GM19452 (cell line): ENCODE measurements around the gene ALOX5.
"Not testable (repeated sequence)": the region's sequence is repeated elsewhere in the genome, so short reads cannot be mapped to it uniquely, and the experiment has no call there.

Experiments
- ATAC-seq: cut with Tn5 transposase; IDR thresholded peaks from one replicate; pipeline ENCODE4 v1.9.1; 2021; ENCODE audit not compliant: unreplicated experiment

The ALOX5 gene

GRCh38 chr10:45374350-45375052 is 485 bp downstream of the ALOX5 start:
- ATAC-seq, result peak; percentile 25

GRCh38 chr10:45375101-45375500 is 1.1 kb downstream of the ALOX5 start:
- ATAC-seq, result no peak

GRCh38 chr10:45375716-45376231 is 1.8 kb downstream of the ALOX5 start:
- no peak for ATAC-seq

GRCh38 chr10:45376371-45376801 is 2.4 kb downstream of the ALOX5 start:
- no peak for ATAC-seq

DNA sequence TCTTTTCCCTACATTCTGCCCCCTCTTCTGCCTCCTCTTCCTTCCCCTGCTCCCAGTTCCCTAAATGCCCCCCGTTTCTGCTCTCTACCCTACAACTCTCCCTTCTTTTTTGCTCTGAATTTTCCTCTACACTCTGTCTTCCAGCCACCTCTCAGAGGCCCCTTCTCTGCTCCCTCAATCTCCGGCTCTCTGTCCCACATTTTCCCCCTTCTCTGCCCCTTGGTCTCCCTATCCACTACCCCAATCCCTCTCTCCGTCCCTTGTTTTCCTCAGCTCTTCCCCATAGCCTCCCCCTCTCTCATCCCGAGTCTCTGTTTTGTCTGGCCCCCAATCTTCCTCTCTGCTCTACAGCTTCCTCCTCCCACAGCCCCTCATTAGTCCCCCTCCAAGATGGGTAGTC is 3.3 kb downstream of the ALOX5 start:
- ATAC-seq, result no peak

- ATAC-seq, result no peak
Measured at GRCh38 chr10:45377858-45378257, 3.8 kb downstream of the ALOX5 start.

GRCh38 chr10:45378914-45379726 is 5.1 kb downstream of the ALOX5 start:
- no peak for ATAC-seq

GRCh38 chr10:45379891-45380540 is 6.0 kb downstream of the ALOX5 start:
- no peak for ATAC-seq

DNA sequence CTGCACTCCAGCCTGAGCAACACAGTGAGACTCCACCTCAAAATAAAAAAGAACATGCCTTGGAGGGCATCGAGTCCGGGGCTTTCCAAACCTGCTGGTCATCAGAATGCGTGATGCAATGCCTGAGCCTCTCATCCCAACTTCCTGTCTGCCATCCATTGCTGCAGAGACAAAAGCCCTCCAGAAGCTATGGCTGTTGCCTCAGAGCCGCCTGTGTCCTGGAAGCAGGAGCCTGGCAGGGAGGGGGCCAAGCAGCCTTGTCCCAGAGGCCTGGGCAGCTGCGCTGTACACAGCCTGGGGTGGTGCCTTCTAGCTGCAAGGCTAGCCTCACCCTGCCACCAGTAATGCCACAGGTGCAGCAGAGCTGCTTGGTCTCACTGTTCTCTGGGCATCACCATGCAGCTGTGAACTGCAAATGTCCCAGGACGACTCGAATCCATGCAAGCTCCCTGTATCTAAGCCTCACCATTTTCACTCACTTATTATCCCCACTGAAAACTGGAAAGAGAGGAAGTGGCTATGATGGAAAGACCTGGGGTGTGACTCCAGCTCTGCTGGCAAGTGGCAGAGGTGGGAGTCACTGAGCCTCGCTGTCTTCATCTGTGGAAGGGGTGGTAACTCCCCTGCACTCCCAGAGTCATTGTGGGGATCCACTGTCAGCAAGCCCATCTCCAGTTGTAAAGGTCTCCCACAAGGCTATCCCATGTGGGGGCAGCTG is 7.0 kb downstream of the ALOX5 start:
- ATAC-seq, result no peak

DNA sequence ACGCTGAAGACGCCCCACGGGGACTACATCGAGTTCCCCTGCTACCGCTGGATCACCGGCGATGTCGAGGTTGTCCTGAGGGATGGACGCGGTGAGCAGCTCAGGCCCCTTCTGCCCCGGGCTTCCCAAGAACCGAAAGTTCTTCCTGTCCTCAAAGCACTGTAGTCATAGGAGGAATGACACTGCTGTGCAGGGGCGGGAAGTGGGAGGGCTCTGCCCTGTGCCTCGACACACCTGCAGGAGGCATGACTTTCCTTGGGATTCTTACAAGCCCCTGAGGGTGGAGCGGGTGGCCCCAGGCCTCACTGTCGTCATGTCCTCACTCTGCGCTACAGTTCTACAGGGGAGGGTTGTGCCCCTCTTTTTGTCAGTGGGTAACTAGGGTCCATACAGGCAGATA is 8.6 kb downstream of the ALOX5 start:
- ATAC-seq, result no peak

DNA sequence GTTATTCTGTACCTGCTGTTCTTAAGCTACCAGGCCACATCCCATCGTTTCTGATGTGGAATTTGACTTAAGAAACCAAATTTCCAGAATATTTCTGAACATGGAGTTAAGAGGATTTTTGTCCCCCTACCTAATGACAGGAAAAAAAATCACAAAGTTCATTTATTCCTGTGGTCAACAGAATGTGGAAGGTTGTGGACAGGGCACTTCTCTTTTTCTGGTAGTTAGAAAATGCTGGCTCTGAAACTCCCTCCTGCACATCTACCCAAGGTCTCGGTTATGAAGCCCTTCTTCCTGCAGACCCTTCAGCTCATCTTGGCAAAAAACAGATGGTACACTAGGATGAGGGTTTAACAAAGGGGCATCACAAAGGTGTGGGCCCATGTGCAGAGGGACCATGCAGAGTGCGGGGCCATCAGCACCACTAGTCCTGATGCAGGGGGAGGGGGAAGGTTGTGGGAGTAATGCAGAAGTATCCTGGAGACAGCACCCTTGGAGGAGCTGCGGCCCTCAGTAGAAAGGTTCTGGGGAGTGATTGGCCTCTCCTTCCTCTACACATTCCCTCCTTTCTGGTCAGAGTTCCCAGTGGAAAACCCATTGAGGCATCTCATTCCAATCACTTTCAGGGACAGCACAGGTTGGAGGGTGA is 9.8 kb downstream of the ALOX5 start:
- no peak for ATAC-seq

GRCh38 chr10:45386657-45387056 is 12.6 kb downstream of the ALOX5 start:
- no peak for ATAC-seq

- no peak for ATAC-seq
Measured at GRCh38 chr10:45387096-45387893, 13.3 kb downstream of the ALOX5 start.

GRCh38 chr10:45389671-45390070 is 15.7 kb downstream of the ALOX5 start:
- not testable (repeated sequence) for ATAC-seq

DNA sequence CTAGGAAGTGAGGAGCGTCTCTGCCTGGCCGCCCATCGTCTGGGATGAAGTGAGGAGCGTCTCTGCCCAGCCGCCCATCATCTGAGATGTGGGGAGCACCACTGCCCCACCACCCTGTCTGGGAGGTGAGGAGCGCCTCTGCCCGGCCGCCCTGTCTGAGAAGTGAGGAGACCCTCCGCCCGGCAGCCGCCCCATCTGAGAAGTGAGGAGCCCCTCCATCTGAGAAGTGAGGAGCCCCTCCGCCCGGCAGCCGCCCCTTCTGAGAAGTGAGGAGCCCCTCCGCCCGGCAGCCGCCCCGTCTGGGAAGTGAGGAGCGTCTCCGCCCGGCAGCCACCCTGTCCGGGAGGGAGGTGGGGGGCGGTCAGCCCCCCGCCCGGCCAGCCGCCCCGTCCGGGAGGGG is 17.6 kb downstream of the ALOX5 start:
- not testable (repeated sequence) for ATAC-seq

GRCh38 chr10:45395554-45395953 is 21.5 kb downstream of the ALOX5 start:
- ATAC-seq, result no peak

GRCh38 chr10:45398595-45398994 is 24.6 kb downstream of the ALOX5 start:
- no peak for ATAC-seq

DNA sequence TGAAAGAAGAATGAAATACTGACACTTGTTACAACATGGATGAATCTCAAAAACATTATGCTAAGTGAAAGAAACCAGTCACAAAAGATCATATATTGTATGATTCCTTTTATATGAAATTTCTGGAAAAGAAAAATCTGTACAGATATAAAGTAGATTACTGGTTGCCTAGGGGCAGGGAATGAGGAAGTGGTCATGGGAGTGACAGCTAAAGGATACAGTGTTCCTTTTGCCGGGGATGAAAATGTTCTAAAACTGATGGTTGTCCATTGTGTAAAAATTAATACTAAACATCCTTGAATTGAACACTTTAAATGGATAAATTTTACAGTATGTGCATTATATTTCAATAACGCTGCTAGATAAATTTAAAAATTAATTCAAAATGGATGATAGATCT is 25.1 kb downstream of the ALOX5 start:
- ATAC-seq, result no peak

GRCh38 chr10:45403151-45403550 is 29.1 kb downstream of the ALOX5 start:
- no peak for ATAC-seq
